HG03095 (cell line): ENCODE measurements around the gene ATG5.
A peak's percentile ranks its signal among the peaks of the same experiment; 100 is the strongest.
"Not testable (repeated sequence)": the region's sequence is repeated elsewhere in the genome, so short reads cannot be mapped to it uniquely, and the experiment has no call there.

Source experiments
- ATAC-seq: cut with Tn5 transposase; IDR thresholded peaks from one replicate; pipeline ENCODE4 v1.9.1; 2021; ENCODE audit warnings: moderate library complexity; ENCODE audit not compliant: unreplicated experiment

ATG5 gene

DNA sequence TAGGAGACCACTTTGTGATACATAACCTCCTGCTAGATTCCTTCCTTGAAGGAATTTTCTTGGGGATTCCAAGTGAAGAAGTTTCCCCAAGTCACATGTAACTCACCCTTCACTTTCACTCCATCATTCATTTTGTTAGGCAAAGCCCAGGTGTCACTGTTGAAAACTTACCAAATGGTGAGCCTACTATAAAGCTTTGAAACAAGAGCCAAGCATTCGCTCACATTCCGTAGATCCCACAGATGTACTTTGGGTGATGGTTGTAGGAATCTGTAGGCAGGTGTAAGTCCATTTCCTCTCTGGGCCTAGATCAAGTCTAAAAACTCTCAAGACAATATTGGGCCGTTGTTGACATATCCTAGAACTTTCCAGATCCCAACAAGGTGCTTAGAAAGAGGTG, 165.4 kb downstream of the ATG5 start:
- no peak for ATAC-seq

- ATAC-seq: no peak
Observed at GRCh38 chr6:106159531-106159940, 166.0 kb downstream of the ATG5 start.

- ATAC-seq: no peak
Observed at GRCh38 chr6:106158816-106159215, 166.7 kb downstream of the ATG5 start.

DNA sequence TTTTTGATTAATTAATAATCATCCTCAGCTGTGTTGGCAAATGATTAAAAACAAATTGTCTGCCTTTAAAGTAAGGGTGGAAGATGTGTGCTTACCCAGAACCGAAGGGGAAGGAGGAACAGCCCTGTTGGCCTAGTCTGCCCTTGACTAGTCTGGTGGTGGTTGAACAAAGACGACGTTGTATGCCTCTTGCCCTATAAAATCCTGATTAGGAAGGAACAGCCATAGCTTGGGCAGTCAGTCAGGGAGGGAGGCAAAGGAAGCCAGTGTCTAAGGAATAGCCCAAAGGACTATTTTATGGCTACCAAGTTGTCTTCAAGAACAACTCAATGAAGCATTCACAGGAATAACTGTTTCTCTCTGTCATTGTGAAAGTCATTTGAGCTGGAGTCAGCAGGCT, 168.7 kb downstream of the ATG5 start:
- ATAC-seq: no peak

GRCh38 chr6:106156413-106156812, 169.1 kb downstream of the ATG5 start:
- no peak for ATAC-seq

GRCh38 chr6:106155219-106155830, 170.2 kb downstream of the ATG5 start:
- ATAC-seq: no peak

GRCh38 chr6:106154326-106154725, 171.2 kb downstream of the ATG5 start:
- ATAC-seq: no peak

DNA sequence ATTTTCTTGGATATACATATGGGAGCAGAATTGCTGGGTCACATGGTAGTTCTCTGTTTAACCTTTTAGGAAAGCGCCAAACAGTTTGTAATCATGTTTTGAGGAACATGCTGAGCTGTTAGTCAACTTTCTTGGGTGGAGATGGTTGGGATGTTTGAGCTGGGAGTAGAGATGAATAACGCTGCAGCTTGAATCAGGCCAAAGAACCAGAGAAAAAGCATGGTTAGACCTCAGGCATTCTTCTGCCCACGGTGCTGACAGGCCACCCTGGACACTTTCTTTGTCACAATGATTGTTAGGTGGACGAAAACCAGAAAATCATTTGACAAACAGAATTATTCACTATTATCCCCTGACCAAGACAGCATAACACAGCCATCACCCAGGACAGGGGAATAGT, 172.6 kb downstream of the ATG5 start:
- no peak for ATAC-seq

DNA sequence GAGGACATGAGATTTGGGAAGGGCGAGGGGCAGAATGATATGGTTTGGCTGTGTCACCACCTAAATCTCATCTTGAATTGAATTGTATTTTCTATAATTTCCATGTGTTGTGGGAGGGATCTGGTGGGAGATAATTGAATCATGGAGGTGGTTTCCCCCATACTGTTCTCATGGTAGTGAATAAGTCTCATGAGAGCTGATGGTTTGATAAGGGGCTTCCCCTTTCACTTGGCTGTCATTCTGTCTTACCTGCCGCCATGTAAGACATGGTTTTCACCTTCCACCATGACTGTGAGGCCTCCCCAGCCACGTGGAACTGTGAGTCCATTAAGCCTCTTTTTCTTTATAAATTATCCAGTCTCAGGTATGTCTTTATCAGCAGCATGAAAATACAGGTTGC, 173.1 kb downstream of the ATG5 start:
- not testable (repeated sequence) for ATAC-seq

- ATAC-seq: no peak
Observed at GRCh38 chr6:106149472-106150069, 176.0 kb downstream of the ATG5 start.

GRCh38 chr6:106147476-106147875, 178.1 kb downstream of the ATG5 start:
- ATAC-seq: no peak

- ATAC-seq: peak; percentile 35
Observed at GRCh38 chr6:106146852-106147351, 178.7 kb downstream of the ATG5 start.

DNA sequence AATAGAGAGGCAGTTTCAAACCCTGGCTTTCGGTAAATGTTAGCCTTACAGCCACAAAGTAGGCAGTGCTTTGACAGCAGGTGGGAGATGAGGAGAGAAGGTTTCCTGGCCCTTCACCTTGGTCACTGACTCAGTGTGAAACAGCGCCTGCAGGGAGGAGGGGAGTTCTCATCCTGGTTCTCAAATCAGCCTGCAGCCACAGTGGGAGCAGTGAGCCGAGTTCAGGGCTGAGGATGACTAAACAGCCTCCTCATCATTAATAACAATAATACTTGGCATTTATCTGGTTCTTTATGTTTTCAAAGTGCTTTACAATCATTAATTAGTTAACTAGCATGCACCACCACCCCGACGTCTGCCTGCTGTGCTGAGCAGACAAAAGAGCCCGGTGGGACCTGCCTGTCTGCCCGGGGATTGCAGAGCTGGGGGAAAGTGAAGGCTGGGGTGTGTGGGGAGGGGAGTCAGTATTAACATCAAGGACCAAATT, 179.8 kb downstream of the ATG5 start:
- ATAC-seq: peak; percentile 39

DNA sequence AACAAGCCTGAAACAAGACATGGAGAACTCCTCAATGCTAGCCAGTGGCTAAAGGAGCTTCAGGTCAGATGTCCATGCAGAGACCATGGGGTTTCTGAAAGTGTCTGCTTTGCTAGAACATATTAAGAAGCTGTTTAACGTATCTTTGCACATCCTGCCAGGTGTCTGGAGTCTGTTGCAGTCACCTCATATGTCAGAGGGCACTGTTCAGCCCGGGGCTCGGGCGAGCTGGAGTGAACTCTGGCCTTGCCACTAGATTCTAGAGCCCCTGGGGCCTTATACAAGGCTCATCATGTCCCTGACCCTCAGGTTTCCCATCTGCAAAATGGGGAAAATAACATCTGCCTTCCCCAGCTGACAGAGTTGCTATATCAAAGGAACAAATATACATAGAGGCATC, 180.4 kb downstream of the ATG5 start:
- ATAC-seq: no peak

GRCh38 chr6:106143665-106144064, 181.9 kb downstream of the ATG5 start:
- no peak for ATAC-seq

- ATAC-seq: no peak
Observed at GRCh38 chr6:106142876-106143431, 182.6 kb downstream of the ATG5 start.

DNA sequence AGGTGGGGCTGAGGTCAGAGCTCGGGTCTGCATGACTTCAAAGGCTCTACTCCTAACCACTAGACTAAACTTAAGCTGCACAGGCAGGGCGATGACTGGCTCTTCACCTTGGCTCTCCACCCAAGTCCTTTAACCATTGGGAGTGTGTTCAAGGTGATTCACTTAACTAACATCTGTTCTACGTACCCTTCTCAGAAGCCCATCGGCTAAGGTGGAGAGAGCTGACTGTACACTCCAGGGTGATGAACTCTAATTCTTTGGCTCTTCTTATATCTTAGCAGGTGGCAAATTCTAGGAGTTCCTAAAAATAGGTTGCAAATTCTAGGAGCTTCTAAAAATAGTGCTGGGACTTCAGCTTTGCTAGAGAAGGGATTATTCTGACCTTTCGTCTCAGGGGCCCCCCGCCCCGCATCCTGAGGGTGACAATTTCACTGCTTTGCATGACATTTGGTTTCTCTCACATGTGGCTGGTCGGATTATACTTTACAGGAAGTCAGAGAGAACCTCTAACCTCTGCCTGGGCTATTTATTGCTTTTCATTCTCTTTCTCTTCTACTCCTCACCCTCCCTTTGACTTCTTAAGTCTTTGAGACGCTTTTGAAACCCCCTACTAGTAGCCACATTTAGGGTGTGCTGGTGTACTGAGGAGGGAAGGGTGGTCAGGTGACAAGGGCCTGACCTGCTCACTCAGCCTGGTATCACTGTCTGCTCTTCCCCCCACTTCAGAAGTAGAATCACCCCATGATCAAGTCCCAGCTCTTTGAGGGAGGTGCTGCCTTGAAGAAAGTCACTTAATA, 183.9 kb downstream of the ATG5 start:
- ATAC-seq: peak; percentile 76

DNA sequence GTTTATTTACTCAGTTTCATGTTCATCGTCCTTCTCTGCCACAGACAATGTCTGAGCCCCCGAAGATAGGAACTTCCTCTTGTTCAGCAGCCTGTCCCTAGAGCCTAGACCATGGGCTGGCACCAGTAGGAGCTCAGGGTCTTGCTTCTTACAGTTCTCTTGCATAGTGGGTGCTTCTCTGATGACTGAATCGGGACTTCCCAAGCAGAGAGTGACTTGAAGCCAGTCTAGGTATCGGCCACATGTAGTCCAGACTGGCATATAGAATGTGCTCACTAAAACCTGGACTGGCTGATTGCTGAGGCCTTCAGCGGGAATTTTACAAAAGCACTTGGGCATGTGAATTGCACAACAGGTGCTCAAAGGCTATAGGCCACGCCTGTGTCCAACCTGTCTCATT, 187.4 kb downstream of the ATG5 start:
- no peak for ATAC-seq

DNA sequence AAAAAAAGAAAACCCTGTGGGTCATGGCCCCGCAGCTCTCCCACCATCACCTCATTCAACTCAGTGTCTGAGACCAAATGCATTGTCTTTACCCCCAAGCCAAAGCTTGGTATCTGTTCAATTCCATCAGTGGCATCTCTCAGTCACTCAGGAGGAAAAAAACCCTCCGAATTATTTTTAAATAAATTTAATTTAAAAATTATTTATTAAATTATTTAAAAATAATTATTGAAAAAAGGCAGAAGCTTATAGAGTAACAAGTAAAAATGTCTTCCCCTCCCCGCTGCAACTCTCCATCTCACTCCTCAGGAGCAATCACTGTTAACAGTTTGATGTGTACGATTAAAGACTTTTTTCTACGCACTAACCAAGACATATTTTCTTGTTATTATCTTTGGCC, 188.7 kb downstream of the ATG5 start:
- no peak for ATAC-seq

DNA sequence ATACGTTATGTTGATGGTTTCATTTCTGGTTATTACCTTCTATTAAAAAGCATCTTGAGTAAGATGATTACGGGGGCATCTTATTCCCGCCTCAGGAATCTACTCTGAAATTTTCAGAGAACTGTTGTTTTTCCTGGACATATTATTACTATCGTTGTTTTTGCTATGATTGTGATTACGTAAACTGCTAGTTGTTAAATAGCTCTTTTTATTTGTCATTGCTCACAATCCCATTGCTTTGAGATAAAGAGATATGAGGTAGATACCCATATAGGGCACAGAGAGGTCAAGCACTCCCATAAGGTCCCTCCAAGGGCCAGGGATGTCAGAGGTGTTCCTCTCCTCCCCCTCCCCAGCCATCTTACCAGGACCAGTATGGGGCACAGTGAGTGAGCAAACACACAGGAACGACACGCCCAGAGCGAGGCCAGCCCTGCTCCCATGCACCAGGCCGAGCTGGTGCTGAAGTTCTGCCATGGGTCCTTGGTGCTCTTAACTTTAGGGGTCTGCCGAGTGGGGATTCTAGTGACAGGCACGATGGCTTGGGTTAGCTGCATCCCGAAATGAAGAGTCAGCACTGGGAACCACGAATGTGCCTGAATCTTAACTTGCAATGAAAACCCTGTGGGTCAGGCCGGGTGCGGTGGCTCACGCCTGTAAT, 189.5 kb downstream of the ATG5 start:
- no peak for ATAC-seq
